GM20431 (cell line): ENCODE data around the gene STAG1.

ENCODE experiments used
- in situ Hi-C: fragments of 300-500 bp; cut with MseI, MboI; formaldehyde crosslinking; loops from one replicate; pipeline ENCODE4 v1.15.0; 2020; ENCODE audit warnings: low sequenced_read_pairs; ENCODE audit not compliant: unreplicated experiment

The STAG1 gene

DNA sequence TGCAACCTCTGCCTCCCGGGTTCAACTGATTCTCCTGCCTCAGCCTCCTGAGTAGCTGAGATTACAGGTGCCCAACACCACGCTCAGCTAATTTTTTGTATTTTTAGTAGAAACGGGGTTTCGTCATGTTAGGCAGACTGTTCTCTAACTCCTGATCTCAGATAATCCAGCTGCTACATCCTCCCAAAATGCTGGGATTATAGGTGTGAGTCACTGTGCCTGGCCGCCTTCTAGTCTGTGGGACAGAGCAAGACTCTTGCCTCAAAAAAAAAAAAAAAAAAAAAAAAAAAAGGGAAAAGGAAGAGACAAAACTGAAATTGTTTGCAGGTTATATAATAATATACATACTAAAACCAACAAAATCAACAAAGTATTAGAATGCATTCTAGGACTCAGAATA, 286.9 kb downstream of the STAG1 start:
- in situ Hi-C loops: no loop called here

DNA sequence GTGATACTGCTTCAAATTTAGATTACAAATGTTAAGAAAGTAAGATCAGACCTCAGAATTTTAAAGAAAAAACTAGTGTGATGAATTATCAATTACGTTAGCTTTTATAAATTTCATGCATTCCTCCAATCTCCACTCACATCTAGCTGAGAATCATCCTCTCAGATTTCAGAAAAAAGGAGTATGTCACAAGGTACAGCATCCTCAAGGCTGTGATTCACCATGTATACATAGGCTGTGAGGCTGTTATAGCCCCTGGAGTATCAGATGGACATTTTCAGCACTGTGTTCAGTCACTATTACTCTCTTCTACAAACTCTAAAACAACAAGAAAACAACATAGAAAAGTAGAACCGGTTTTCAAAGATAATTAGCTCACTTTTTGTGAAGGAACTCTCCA, 287.7 kb downstream of the STAG1 start:
- in situ Hi-C loops: no loop called here

DNA sequence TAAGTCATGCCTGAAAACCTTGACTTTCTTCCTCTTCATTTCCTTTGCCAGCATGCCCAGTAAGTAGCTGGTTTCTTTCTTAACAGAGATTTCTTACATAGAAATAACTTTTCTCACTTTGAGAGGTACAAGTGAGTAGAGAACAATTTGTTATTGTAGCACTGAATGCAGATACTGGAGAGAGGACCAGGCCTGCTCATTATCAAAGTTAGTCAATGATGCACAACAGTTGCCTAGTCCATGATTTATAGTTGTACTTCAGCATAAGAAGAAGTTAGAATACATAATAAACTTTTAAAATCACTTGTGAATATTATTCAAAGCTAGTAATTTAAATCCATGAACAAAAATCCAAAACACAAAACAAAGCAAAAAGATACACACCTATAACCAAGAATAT, 289.0 kb downstream of the STAG1 start:
- in situ Hi-C loops: no loop called here

DNA sequence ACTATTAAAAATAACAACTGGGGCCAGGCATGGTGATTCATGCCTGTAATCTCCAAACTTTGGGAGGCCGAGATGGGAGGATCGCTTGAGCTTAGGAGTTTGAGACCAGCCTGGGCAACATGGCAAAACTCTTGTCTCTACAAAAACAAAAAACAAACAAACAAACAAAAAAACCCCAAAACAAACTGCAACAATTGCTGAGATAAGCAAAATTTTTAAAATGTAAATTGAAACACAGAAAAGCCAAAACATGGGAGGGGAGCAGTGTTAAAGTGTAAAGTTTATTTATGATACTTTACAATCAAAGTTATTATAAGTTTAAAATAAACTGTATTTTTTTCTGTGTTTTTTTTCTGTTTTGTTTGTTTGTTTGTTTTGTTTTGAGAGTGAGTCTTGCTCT, 294.4 kb downstream of the STAG1 start:
- in situ Hi-C loops: no loop called here

DNA sequence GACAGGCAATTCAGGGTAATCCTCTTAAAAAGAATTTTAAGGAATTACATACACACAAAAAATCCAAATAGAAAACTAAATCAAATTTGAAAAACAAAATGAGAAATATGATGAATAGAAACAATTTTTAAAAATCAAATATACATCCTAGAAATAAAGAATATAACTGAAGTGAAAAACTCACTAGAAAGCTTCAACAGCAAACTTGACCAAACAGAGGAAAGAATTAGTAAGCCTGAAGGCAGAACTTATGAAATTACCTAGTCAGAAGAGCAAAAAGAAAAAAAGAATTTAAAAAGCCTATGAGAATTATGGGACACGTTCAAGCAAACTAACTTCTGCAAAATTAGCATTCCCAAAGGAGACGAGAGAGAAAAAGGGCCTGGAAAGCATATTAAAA, 296.0 kb downstream of the STAG1 start:
- in situ Hi-C loops: no loop called here

DNA sequence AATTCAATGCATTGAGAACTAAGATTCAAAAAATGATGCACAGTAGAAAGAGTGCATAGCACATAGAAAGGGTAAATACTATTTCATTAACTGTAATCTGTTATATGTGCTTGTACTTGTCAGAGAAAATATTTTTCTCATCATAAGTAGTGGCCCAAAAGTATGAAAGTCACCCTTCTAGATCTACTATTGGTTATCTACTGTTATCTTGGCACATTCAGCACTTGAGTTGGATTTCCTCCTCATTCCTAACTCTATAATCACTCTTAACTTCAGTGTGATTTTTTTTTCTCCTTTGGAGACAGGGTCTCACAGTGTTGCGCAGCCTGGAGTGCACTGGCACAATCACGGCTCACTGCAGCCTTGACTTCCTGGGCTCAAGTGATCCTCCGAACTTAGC, 307.6 kb downstream of the STAG1 start:
- in situ Hi-C loops: no loop called here

DNA sequence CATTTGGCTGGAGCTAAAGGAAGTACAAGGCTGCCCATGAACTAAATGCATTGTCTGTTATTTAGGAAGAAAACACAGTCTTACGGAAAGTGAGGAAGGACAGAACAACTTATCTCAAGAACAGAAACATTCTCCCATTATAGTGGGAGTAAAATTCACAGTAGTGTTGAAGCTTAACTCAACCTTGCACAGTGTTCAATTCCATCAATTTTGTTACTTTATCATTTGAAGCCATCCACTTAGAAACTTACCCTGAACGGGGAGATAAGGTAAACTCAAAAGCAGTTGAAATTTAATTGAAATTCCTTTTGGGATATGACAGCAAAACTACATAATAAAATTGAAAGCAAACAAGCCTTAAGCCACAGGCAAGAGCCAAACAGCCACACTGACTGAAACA, 315.1 kb downstream of the STAG1 start:
- in situ Hi-C loops: no loop called here

DNA sequence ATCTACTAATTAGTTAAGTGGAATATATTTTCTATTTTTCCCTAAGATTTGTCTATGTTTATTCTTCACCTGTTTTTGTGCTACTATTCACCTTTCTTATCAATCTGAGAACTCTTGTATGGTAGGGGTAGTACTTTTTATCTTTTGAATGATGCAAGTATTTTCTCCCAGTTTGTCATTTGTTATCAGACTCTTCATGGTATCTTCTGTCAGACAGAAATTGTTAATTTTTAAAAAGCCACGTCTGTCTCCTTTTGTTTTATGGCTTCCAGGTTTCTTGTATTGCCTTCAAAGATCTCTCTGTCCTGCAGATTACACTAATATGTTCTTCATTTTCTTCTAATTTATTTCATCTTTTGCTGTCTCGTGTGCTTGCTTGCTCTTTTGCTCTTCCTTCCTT, 317.7 kb downstream of the STAG1 start:
- in situ Hi-C loops: no loop called here

DNA sequence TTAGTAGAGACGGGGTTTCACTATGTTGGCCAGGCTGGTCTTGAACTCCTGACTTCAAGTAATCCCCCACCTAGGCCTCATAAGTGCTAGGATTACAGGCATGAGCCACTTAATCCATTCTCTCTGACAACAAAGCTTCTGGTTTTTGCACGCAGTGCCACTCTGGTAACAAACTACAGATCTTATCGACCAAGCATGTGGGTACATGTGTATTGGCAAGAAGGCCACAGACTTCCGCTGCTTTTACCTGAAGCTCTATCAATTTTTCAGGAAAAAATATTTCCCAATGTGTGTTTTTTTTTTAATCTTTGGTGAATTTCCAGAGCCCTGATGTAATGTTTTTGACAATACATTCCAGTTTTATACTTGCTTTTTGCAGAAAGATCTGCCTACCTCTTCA, 319.5 kb downstream of the STAG1 start:
- in situ Hi-C loops: no loop called here

DNA sequence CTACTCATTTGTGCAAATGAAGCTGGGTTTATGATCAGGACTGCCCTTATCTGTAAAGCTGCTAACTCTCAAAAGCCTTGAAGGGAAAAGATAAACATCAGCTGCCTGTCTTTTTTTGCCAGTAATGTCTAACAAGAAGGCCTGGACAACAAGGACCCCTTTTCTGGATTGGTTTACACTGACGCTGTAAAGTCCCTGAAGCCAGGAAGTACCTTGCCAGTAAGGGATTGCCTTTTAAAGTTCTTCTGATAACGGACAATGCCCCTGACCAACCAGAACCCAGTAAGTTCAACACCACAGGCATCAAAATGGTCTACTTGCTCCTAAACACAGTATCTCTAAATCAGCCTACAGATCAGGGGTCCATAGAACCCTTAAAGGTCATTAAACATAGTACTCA, 324.0 kb downstream of the STAG1 start:
- in situ Hi-C loops: no loop called here

DNA sequence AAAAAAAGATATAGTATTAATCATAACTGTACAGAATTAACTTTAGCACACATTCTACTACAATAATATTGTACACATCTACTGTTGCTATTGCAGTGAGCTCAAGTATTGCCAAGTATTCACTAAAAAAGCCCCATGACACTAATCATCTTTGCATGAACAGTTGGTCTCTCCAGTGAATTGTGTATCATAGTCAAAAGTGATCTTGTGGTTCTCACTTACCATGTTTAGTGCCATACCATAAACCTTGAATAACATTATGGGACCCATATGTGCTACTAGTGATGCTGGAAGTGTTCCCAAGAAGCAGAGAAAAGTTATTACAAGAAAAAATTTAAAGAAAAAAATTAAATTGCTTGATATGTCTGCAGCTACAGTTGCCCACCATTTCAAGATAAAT, 324.9 kb downstream of the STAG1 start:
- in situ Hi-C loops: no loop called here

DNA sequence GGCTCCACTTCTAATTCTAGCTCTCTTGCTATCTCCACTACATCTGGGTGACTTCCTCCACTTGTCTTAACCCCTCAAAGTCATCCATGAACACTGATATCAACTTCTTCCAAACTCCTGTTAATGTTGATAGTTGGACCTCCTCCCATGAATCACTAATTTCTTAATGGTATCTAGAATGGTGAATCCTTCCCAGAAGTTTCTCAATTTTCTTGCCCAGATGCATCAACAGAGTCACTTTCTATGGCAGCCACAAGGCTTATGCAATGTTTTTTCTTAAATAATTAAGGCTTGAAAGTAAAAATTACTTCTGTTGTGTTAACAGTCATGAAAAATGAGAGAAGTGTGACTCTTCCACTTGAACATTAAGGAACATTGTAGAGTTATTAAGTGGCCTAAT, 337.7 kb downstream of the STAG1 start:
- in situ Hi-C loops: no loop called here

DNA sequence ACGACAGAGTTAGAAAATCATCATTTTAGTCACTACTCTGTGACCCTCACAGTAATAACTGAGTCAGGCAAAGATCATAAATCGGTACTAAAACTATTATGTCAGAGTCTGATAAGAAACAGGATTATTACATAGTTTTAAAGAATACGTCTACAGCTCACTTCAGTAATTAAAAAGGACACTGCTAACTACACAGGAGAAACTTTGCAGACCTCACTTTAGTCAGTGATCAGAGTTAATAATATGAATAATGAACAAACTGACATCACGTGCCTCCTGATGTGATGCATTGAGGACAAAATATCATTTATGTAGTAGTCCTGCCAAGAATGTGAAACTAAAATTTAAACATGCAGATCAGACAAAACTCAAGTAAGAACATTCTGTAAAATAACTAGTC, 339.9 kb downstream of the STAG1 start:
- in situ Hi-C loops: no loop called here

DNA sequence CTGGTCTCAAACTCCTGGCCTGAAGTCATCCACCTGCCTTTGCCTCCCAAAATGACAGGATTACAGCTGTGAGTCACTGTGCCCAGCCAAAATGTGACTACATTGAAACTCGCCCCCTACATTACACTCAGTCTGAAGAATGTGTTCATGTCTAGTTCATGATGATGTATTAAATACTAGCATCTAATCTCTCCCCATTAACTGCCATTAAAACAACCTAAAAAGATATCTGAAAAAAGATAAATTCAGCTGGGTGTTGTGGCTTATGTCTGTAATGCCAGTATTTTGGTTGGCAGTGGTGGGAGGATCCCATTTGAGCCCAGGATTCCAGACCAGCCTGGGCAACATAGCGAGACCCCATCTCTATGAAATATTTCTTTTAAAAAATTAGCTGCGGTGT, 342.6 kb downstream of the STAG1 start:
- in situ Hi-C loops: no loop called here

DNA sequence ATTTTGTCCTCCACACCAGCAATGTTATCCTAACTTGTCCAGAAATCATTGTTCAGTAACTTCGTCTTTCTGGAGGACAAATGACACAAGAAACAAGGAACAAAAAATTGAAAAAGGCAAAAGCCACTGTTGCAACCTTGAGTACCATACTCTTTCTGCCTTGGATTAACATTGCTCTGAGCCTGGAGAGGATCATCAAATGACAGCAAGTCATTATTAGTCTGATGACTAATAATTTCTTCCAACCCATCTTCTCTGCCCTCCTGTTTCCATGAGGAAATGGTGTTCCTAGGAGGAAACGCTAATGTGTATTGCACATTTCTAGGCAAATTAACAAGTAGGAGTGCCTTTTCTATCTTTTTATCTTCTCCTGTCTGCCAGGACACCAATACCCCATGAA, 348.1 kb downstream of the STAG1 start:
- in situ Hi-C loops: no loop called here

DNA sequence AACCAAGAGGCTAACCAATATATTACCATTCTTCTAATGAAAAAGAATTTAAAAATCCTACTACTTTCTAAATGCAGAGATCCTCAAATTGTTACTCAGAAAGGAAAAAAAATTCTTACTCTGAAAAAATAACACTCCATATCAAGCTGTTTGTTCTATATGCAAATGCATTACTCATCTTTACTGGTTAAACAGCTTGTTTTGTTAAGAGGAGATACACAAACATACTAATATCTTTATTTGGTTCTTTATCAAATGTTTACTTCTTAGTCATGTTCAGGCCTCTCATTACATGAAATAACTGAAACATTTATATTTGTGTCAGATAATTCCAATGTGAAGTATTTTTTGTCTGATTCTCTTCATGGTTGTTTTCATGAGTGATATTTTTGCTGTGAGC, 355.3 kb downstream of the STAG1 start:
- in situ Hi-C loops: loop anchor here (25.0 kb wide), 1 partner anchor 340 kb away; no protein-coding TSS in a partner anchor

DNA sequence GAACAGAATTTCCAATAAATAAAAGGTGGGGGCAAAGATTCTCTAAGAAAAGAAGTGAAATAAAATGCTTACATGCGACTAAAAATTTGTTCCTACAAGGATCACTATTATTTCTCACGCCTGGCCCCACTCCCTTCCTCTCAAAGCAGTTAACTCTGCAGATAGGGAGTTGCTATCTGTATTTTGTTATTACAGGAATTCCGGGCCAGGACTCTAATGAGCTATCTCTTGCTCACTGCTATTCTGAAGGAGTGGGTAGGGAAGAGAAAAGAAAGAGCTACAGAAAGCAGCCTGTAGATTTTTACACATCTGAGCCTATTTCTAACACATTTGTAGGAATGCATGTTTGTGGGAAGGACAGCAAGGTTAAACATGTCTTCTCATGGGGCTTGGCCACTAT, 361.6 kb downstream of the STAG1 start:
- in situ Hi-C loops: loop anchor here (25.0 kb wide), 1 partner anchor 347 kb away; no protein-coding TSS in a partner anchor

DNA sequence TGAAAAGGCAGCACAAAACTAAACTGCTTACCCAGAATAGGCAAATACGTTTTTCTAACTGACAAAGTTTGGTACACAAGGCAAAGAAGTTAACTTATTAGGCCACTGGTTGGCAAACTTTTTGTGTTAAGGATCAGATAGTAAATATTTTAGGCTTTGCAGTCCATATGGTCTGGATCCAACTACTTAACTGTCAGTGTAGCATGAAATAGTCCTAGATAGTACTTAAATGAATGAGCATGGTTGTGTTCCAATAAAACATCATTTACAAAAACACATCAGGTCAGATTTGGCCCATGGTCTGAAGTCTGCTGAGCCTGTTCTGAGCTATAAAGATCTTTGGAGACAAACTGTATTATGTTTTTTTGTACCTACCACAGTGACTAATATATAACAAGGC, 365.1 kb downstream of the STAG1 start:
- in situ Hi-C loops: loop anchor here (25.0 kb wide), 1 partner anchor 350 kb away; no protein-coding TSS in a partner anchor

DNA sequence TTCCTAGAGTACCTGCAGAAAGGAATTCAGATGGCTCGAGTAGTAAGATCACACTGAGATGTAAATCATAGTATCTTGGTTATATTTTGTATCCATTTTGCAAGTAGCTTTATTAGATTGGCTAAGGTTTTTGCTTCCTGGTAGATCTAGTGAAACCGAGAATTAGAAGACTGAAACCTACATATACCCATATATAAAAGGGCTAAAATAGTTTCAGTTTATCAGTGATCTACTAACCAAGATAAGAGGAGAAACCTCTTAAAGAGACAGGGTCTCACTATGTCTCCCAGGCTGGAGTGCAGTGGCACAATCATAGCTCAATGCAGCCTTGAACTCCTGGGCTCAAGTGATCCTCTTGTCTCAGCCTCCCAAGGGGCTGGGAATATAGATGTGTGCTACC, 366.7 kb downstream of the STAG1 start:
- in situ Hi-C loops: loop anchor here (25.0 kb wide), 1 partner anchor 352 kb away; no protein-coding TSS in a partner anchor

DNA sequence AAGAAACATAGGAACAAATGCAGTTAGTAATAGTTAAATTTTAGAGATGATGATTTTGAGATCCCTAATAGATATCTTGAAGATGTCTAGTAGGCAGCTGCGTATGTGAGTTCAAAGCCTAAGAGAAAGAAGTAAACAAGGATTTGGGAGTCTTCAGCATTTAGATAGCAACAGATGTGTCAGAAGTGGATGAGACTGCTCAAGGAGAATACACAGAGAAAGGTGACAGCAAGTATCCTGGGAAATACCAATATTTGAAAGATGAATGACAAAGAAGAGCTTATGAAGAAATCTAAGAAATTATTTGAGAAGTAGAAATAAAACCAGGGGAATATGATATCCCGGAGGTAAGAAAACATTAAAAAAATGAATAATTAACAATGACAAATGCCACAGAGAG, 371.1 kb downstream of the STAG1 start:
- in situ Hi-C loops: loop anchor here (25.0 kb wide), 1 partner anchor 356 kb away; no protein-coding TSS in a partner anchor

DNA sequence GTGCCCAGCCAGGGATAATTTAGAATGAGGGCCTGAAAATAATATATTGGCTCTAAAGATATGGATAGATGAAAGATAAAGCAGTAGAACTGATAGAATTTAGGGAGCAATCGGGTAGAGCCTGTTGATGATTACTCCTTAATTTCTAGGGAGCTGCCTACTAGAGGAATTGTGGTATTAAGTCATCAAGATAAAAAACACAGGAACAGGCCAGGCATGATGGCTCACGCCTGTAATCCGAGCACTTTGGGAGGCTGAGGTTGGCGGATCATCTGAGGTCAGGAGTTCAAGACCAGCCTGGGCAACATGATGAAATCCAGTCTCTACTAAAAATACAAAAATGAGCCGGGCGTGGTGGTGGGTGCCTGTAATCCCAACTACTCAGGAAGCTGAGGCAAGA, 371.6 kb downstream of the STAG1 start:
- in situ Hi-C loops: loop anchor here (25.0 kb wide), 1 partner anchor 357 kb away; no protein-coding TSS in a partner anchor

DNA sequence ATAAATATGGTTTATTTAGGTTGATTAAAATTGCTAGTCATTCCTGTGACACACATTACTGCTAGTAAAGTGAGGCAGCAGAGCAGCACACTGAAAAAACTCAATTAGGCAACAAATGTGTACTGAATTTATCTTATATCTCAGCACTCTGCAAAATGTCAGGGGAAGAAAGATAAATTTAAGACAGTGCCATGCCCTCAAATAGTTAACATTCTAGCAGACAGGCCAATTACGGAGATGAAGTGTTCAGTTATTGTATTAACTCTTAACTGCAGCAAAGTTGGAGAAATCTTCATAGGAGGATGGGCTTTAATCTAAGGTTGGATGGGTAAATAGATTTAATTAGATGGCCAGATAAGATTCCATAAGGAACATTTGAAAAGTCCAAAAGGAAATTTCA, 374.2 kb downstream of the STAG1 start:
- in situ Hi-C loops: loop anchor here (25.0 kb wide), 1 partner anchor 359 kb away; no protein-coding TSS in a partner anchor

DNA sequence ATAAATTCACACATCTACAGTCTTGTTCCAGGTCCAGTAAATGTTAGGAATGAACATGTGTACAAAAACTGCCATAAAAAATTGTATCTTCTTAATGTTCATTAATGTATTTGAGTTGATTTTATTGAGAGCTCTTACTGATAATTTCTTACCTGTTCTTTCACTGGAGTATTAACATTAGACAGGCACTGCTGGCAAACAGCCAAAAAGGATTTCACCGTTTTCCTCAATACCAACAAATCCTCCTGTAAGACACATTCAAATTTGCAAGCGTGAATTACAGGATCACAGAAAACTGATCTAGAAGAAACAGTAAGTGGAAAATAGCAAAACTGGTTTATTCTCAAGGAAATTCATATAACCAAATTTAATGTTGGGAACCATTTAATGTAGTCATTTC, 374.7 kb downstream of the STAG1 start:
- in situ Hi-C loops: loop anchor here (25.0 kb wide), 1 partner anchor 360 kb away; no protein-coding TSS in a partner anchor
